A549 (cell line): ENCODE data around the gene HAO2. TPM values are rescaled to one million over a fixed set of nuclear protein-coding genes. Genes with fewer than 3 reads are reported as not detected.

Source experiments
- ATAC-seq, 2 experiments: fragments of 200-7000 bp in 1 of 2; fragments of >200 bp in 1 of 2; cut with Nextera tagmentation in 1 of 2; cut with Tn5 transposase in 1 of 2; 3 replicates each; pipeline versions ENCODE4 v1.8.0 to v1.9.1; 2018 to 2020; ENCODE audit warnings: mild to moderate bottlenecking in 1 of 2, moderate library complexity in 1 of 2
- CTCF ChIA-PET: fragments of 300-600 bp; sonication (Branson Sonifier 250); formaldehyde crosslinking; extraction: SDS; loops from one replicate; lab custom pipeline; 2021; ENCODE audit warnings: antibody characterized with exemption, inconsistent platforms; lab: Yijun Ruan, JAX
- POLR2A ChIA-PET: fragments of 350-600 bp; formaldehyde crosslinking; extraction: SDS; loops from one replicate; lab custom pipeline; 2021; ENCODE audit warnings: antibody characterized with exemption, inconsistent platforms; lab: Yijun Ruan, JAX
- DNase-seq, 2 experiments: peaks; one replicate each; pipeline versions ENCODE4 v3.0.0 to v3.0.0-alpha.2; 2011 to 2016; ENCODE audit warnings: low read depth in 1 of 2, low spot score in 1 of 2
- FAIRE-seq: peaks from 2 replicates; lab custom pipeline; 2011; peaks lifted over from hg19 to GRCh38; lab: Jason Lieb, UNC
- H3K27ac ChIP-seq, 2 experiments: fragments of >200 bp; sonication (Bioruptor Twin); formaldehyde crosslinking; 3 replicates each; pipeline ENCODE4 v1.5.1; 2016 to 2017
- H3K4me1 ChIP-seq: fragments of >200 bp; sonication (Bioruptor Twin); formaldehyde crosslinking; 3 replicates; pipeline ENCODE4 v1.6.1; 2016
- H3K4me2 ChIP-seq: fragments of >200 bp; sonication (Bioruptor Twin); formaldehyde crosslinking; 3 replicates; pipeline ENCODE4 v1.6.1; 2016
- H3K4me3 ChIP-seq: fragments of >200 bp; sonication (Bioruptor Twin); formaldehyde crosslinking; 3 replicates; pipeline ENCODE4 v1.5.1; 2016
- H3K9me3 ChIP-seq: fragments of >200 bp; sonication (Bioruptor Twin); formaldehyde crosslinking; 3 replicates; pipeline ENCODE4 v1.6.1; 2016
- BHLHE40 ChIP-seq: IDR thresholded peaks from 2 replicates; pipeline ENCODE4 v1.6.1; 2012; ENCODE audit warnings: low read depth, low read length, inconsistent platforms
- CHD4 ChIP-seq: fragments of 200-600 bp; sonication (generic); IDR thresholded peaks from 2 replicates; pipeline ENCODE4 v1.6.1; 2016; ENCODE audit warnings: antibody characterized with exemption, mild to moderate bottlenecking, borderline replicate concordance
- EP300 ChIP-seq, 2 experiments: fragments of >200 bp; sonication (Bioruptor Twin); formaldehyde crosslinking; IDR thresholded peaks; 2 replicates in 1 of 2; 3 replicates in 1 of 2; pipeline ENCODE4 v1.6.1; 2016 to 2017
- FOSB ChIP-seq: fragments of 250-450 bp; sonication (Bioruptor Pico); IDR thresholded peaks from 2 replicates; pipeline ENCODE4 v1.5.0; 2020; ENCODE audit warnings: mild to moderate bottlenecking, moderate library complexity
- FOXS1 ChIP-seq: fragments of 250-450 bp; sonication (Bioruptor Pico); IDR thresholded peaks from 2 replicates; pipeline ENCODE4 v1.5.0; 2020; ENCODE audit warnings: mild to moderate bottlenecking, moderate library complexity
- GATA3 ChIP-seq: IDR thresholded peaks from 2 replicates; pipeline ENCODE4 v1.6.1; 2012; ENCODE audit warnings: borderline replicate concordance
- HOXA7 ChIP-seq: fragments of 250-450 bp; sonication (Bioruptor Pico); IDR thresholded peaks from 2 replicates; pipeline ENCODE4 v1.5.0; 2020; ENCODE audit warnings: mild to moderate bottlenecking, moderate library complexity
- HOXB13 ChIP-seq: fragments of 250-450 bp; sonication (Bioruptor Pico); IDR thresholded peaks from 2 replicates; pipeline ENCODE4 v1.5.0; 2020; ENCODE audit warnings: low read depth, mild to moderate bottlenecking, moderate library complexity
- HOXB5 ChIP-seq: fragments of 250-450 bp; sonication (Bioruptor Pico); IDR thresholded peaks from 2 replicates; pipeline ENCODE4 v1.5.0; 2020; ENCODE audit warnings: mild to moderate bottlenecking, moderate library complexity
- JUNB ChIP-seq: fragments of >200 bp; sonication (Bioruptor Twin); formaldehyde crosslinking; IDR thresholded peaks from 2 replicates; pipeline ENCODE4 v1.6.1; 2016
- MAZ ChIP-seq: fragments of 150-350 bp; IDR thresholded peaks from 2 replicates; pipeline ENCODE4 v1.6.1; 2014; ENCODE audit warnings: antibody characterized with exemption, low read depth, low read length, borderline replicate concordance
- NPAS2 ChIP-seq: fragments of 250-450 bp; sonication (Bioruptor Pico); IDR thresholded peaks from 2 replicates; pipeline ENCODE4 v1.8.0; 2022; ENCODE audit warnings: mild to moderate bottlenecking, moderate library complexity, borderline replicate concordance
- POLR2A ChIP-seq: IDR thresholded peaks from 2 replicates; pipeline ENCODE4 v1.6.1; 2012; ENCODE audit warnings: mild to moderate bottlenecking, low read length
- RCOR1 ChIP-seq: fragments of 150-350 bp; IDR thresholded peaks from 2 replicates; pipeline ENCODE4 v1.6.1; 2014; ENCODE audit warnings: antibody characterized with exemption, low read length, low read depth
- RNF2 ChIP-seq: fragments of 200-600 bp; sonication (generic); IDR thresholded peaks from 2 replicates; pipeline ENCODE4 v1.6.1; 2016; ENCODE audit warnings: low read depth, mild to moderate bottlenecking, antibody characterized with exemption, moderate library complexity, borderline replicate concordance
- TP53 ChIP-seq: fragments of 250-450 bp; sonication (Bioruptor Pico); IDR thresholded peaks from 2 replicates; pipeline ENCODE4 v1.5.0; 2021; ENCODE audit warnings: mild to moderate bottlenecking, moderate library complexity
- WGBS: methylation state at CpG from one replicate; pipeline ENCODE4 v1.1.6; 2017; ENCODE audit errors: missing lambda C conversion rate; 5-methylcytosine and 5-hydroxymethylcytosine counted together
- polyA plus RNA-seq, 4 experiments: library from polyadenylated mRNA; depleted of rRNA in 3 of 4; stranded (reverse); fragments of >200 nt; fragmentation: RNase III in 1 of 4; extraction: RNeasy Plus Mini Kit Qiagen cat#74134 plus additional on column Dnase treatment in 1 of 4; gene quantifications; 2 replicates in 3 of 4; 3 replicates in 1 of 4; pipeline ENCODE4 v1.2.3, GENCODE V29; 2011 to 2017
- small RNA-seq, 6 experiments: library from RNA; depleted of rRNA; stranded (forward); fragments of <200 nt; gene quantifications; one replicate each; pipeline ENCODE3, GENCODE V24; 2012
- TF ChIP-seq, protein P1 (sequence below): fragments of 250-450 bp; sonication (Bioruptor Pico); IDR thresholded peaks from 2 replicates; pipeline ENCODE4 v1.5.0; 2021; ENCODE audit warnings: mild to moderate bottlenecking, moderate library complexity, borderline replicate concordance
- TF ChIP-seq, protein P2 (sequence below): fragments of 250-450 bp; sonication (Bioruptor Pico); IDR thresholded peaks from 2 replicates; pipeline ENCODE4 v1.5.0; 2020; ENCODE audit warnings: low read depth, mild to moderate bottlenecking, moderate library complexity
- TF ChIP-seq, protein P3 (sequence below): fragments of 200-600 bp; sonication (generic); IDR thresholded peaks from 2 replicates; pipeline ENCODE4 v1.6.1; 2016; ENCODE audit warnings: antibody characterized with exemption, mild to moderate bottlenecking, moderate library complexity

HAO2 gene
- polyA plus RNA-seq, 2 of the 4 experiments (the other 2 are of a cell fraction), result 0.05 to 0.10 TPM

DNA sequence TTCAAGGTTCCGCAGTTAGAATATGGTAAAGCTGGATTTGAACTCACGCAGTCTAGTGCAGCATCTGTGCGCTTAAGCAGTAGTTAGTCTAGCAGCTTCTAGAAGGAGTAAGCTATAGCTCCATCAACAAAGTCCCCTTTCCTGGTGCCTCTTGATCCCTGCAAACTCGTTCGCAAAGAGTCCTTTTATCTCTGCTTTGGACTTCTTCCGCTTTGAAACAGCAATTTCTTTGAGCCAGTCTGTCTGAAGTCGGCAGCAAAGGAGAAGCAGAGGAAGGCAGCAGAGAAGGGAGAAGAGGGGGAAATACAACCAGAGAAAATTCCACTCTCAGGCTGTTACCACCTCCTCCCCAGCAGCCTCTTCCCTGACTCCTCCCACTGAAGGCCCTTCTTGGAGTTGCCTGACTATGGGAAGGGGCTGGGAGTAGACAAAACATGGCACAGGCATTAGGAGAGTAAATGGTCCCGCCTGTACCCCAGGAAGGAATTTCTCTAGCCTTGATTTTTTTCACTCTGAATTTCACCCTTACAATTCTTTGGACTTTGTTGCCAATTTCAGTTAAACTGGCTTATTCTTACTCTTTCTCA lies 72.2 kb downstream of the HAO2 start:
- Histone ChIP-seq H3K27ac (no peak overlapping the region), H3K4me1 (no peaks in the 10 kb centered on the region), H3K4me3 (no peak overlapping the region), H3K4me2 (no peak overlapping the region), H3K9me3 (no peaks in the 10 kb centered on the region)
- CTCF ChIA-PET, result no interaction called here
- POLR2A ChIA-PET, result no interaction called here
- TF ChIP-seq GATA3, result no peak
- TF ChIP-seq RCOR1, result no peak
- TF ChIP-seq EP300 (IDR thresholded peaks at IDR 0.05), result no peak
- TF ChIP-seq RNF2, result no peak
- no peak for TF ChIP-seq BHLHE40
- TF ChIP-seq, protein P1, sequence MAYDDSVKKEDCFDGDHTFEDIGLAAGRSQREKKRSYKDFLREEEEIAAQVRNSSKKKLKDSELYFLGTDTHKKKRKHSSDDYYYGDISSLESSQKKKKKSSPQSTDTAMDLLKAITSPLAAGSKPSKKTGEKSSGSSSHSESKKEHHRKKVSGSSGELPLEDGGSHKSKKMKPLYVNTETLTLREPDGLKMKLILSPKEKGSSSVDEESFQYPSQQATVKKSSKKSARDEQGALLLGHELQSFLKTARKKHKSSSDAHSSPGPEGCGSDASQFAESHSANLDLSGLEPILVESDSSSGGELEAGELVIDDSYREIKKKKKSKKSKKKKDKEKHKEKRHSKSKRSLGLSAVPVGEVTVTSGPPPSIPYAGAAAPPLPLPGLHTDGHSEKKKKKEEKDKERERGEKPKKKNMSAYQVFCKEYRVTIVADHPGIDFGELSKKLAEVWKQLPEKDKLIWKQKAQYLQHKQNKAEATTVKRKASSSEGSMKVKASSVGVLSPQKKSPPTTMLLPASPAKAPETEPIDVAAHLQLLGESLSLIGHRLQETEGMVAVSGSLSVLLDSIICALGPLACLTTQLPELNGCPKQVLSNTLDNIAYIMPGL (CRISPR knock-in tag), result no peak
- TF ChIP-seq, protein P2, sequence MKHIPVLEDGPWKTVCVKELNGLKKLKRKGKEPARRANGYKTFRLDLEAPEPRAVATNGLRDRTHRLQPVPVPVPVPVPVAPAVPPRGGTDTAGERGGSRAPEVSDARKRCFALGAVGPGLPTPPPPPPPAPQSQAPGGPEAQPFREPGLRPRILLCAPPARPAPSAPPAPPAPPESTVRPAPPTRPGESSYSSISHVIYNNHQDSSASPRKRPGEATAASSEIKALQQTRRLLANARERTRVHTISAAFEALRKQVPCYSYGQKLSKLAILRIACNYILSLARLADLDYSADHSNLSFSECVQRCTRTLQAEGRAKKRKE, result no peak
- ATAC-seq, result no peak
- WGBS, result 44% methylated on average over 8 of the region's 8 CpGs
- DNase-seq, result no peak
- FAIRE-seq, result no peak

DNA sequence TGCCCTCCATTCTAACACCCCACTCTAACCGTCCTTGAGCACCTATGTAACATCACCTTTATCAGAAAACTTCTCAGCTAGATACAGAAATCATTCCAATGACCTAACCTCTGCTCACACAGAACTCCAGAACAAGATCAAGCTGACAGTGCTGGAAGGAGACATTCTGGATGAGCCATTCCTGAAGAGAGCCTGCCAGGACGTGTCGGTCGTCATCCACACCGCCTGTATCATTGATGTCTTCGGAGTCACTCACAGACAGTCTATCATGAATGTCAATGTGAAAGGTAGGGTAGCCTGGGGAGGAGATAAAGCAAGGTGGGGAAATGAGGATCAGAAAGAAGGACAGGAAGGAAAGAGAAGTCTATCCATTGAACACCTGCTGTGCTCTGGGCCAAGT lies 74.2 kb downstream of the HAO2 start:
- Histone ChIP-seq H3K9me3 (no peaks in the 10 kb centered on the region), H3K4me1 (no peaks in the 10 kb centered on the region), H3K27ac (no peak overlapping the region), H3K4me2 (no peak overlapping the region), H3K4me3 (no peak overlapping the region)
- FAIRE-seq (no peak), ATAC-seq (no peak), DNase-seq (no peak)
- WGBS, result 63% methylated on average over 6 of the region's 6 CpGs
- POLR2A ChIA-PET, result no interaction called here
- TF ChIP-seq FOXS1 (no peak), NPAS2 (no peak), RNF2 (no peak), FOSB (CRISPR knock-in tag) (no peak), CHD4 (no peak), JUNB (no peak), HOXA7 (CRISPR knock-in tag) (no peak), HOXB13 (CRISPR knock-in tag) (no peak), POLR2A (no peak), MAZ (no peak), HOXB5 (CRISPR knock-in tag) (no peak), TP53 (CRISPR knock-in tag) (no peak), EP300 (IDR thresholded peaks at IDR 0.05) (no peak)
- TF ChIP-seq, protein P3, sequence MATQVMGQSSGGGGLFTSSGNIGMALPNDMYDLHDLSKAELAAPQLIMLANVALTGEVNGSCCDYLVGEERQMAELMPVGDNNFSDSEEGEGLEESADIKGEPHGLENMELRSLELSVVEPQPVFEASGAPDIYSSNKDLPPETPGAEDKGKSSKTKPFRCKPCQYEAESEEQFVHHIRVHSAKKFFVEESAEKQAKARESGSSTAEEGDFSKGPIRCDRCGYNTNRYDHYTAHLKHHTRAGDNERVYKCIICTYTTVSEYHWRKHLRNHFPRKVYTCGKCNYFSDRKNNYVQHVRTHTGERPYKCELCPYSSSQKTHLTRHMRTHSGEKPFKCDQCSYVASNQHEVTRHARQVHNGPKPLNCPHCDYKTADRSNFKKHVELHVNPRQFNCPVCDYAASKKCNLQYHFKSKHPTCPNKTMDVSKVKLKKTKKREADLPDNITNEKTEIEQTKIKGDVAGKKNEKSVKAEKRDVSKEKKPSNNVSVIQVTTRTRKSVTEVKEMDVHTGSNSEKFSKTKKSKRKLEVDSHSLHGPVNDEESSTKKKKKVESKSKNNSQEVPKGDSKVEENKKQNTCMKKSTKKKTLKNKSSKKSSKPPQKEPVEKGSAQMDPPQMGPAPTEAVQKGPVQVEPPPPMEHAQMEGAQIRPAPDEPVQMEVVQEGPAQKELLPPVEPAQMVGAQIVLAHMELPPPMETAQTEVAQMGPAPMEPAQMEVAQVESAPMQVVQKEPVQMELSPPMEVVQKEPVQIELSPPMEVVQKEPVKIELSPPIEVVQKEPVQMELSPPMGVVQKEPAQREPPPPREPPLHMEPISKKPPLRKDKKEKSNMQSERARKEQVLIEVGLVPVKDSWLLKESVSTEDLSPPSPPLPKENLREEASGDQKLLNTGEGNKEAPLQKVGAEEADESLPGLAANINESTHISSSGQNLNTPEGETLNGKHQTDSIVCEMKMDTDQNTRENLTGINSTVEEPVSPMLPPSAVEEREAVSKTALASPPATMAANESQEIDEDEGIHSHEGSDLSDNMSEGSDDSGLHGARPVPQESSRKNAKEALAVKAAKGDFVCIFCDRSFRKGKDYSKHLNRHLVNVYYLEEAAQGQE, result no peak
- CTCF ChIA-PET, result no interaction called here

Small RNA genes lying within 50 kb of the gene (small RNA-seq; reads per million reads assigned to genes)
- gene RNU1-75P, result 0 to 0.86 (median 0) reads per million in 6 experiments

Other genes with a start within 250 kb of the HAO2 start
- 7.9 and 10.4 TPM in 2 replicates for gene WARS2, start 228.1 kb upstream of the HAO2 start, polyA plus RNA-seq (2011; rRNA removed)
- gene WARS2, start 228.1 kb upstream of the HAO2 start, polyA plus RNA-seq (2017; fragmentation: RNase III; extraction: RNeasy Plus Mini Kit Qiagen cat#74134 plus additional on column Dnase treatment), result 5.9 to 6.6 TPM (median 6.2 TPM) in 3 replicates
- gene HSD3B2, start 46.4 kb downstream of the HAO2 start, polyA plus RNA-seq (2011; rRNA removed), result not detected in 2 replicates
- not detected in 3 replicates for gene HSD3B2, start 46.4 kb downstream of the HAO2 start, polyA plus RNA-seq (2017; fragmentation: RNase III; extraction: RNeasy Plus Mini Kit Qiagen cat#74134 plus additional on column Dnase treatment)
- not detected in 2 replicates for gene HSD3B1, start 138.4 kb downstream of the HAO2 start, polyA plus RNA-seq (2011; rRNA removed)
- gene HSD3B1, start 138.4 kb downstream of the HAO2 start, polyA plus RNA-seq (2017; fragmentation: RNase III; extraction: RNeasy Plus Mini Kit Qiagen cat#74134 plus additional on column Dnase treatment), result not detected in 3 replicates